Upper lobe of left lung (tissue), 4 donors: ENCODE measurements around the gene ZNG1A.
"Not testable (repeated sequence)": the region's sequence is repeated elsewhere in the genome, so short reads cannot be mapped to it uniquely, and the experiment has no call there.

Experiments used
- EP300 ChIP-seq, 4 donors: sonication (generic); formaldehyde crosslinking; IDR thresholded peaks; one replicate each; pipeline ENCODE4 v1.5.1; 2017; ENCODE audit warnings: antibody characterized with exemption in 4 of 4, control low read depth in 2 of 4
- POLR2A ChIP-seq, 4 donors: fragments of 450-650 bp; IDR thresholded peaks; one replicate each; pipeline ENCODE4 v1.5.1; 2016 to 2017; ENCODE audit warnings: antibody characterized with exemption in 4 of 4, mild to moderate bottlenecking in 2 of 4
- POLR2AphosphoS5 ChIP-seq, 2 donors: sonication (generic); formaldehyde crosslinking; IDR thresholded peaks; one replicate each; pipeline ENCODE4 v1.5.1; 2017; ENCODE audit warnings: antibody characterized with exemption in 2 of 2
- TF ChIP-seq, protein P1 (sequence below), 6 experiments: fragments of 450-650 bp in 4 of 6; fragments of 200-600 bp in 2 of 6; sonication (generic) in 2 of 6; IDR thresholded peaks; one replicate each; pipeline ENCODE4 v1.5.1; 2016 to 2019; ENCODE audit warnings: antibody characterized with exemption in 6 of 6

DNA sequence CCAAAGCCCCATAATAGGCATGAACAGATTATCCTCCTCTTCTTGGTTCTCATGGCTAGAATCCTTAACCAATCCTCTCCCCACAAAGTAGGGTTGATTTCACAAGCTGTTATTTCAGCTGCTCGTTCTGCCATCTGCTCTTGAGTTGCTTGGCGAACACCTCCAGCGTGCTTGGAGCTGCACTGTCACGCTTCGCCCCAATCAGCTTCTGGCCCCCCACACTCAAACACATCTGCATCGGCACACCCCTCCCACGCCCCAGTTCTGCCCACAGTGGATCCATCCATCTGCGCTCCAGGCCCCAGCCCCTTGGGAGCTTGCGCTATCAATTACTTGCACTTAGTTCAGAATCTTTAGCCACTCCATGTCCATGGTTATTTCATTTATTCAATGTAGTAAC lies 78.4 kb downstream of the ZNG1A start:
- TF ChIP-seq, protein P1, sequence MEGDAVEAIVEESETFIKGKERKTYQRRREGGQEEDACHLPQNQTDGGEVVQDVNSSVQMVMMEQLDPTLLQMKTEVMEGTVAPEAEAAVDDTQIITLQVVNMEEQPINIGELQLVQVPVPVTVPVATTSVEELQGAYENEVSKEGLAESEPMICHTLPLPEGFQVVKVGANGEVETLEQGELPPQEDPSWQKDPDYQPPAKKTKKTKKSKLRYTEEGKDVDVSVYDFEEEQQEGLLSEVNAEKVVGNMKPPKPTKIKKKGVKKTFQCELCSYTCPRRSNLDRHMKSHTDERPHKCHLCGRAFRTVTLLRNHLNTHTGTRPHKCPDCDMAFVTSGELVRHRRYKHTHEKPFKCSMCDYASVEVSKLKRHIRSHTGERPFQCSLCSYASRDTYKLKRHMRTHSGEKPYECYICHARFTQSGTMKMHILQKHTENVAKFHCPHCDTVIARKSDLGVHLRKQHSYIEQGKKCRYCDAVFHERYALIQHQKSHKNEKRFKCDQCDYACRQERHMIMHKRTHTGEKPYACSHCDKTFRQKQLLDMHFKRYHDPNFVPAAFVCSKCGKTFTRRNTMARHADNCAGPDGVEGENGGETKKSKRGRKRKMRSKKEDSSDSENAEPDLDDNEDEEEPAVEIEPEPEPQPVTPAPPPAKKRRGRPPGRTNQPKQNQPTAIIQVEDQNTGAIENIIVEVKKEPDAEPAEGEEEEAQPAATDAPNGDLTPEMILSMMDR (IDR thresholded peaks at IDR 0.05): not testable (repeated sequence)
- TF ChIP-seq POLR2A, POLR2AphosphoS5, EP300 (IDR thresholded peaks at IDR 0.05): not testable (repeated sequence)
